Smooth muscle cell (in vitro differentiated cells): ENCODE measurements around the gene SERTAD4. TPM values are rescaled to one million over a fixed set of nuclear protein-coding genes. Genes with fewer than 3 reads are reported as not detected.

Experiments used
- DNase-seq: peaks from one replicate; lab custom pipeline; 2025; ENCODE audit not compliant: unreplicated experiment; lab: John Stamatoyannopoulos, UW
- H2AFZ ChIP-seq: fragments of 200-600 bp; sonication (generic); 2 replicates; pipeline ENCODE4 v1.6.0; 2016; ENCODE audit warnings: antibody characterized with exemption, low read depth, mild to moderate bottlenecking
- H3F3A ChIP-seq: fragments of 200-600 bp; sonication (generic); 2 replicates; pipeline ENCODE4 v1.6.0; 2017; ENCODE audit warnings: antibody characterized with exemption, low read depth
- H3K27ac ChIP-seq: fragments of 200-600 bp; sonication (generic); 2 replicates; pipeline ENCODE4 v1.5.1; 2016; ENCODE audit warnings: low read depth, mild to moderate bottlenecking
- H3K27me3 ChIP-seq: fragments of 200-600 bp; sonication (generic); 2 replicates; pipeline ENCODE4 v1.6.1; 2016; ENCODE audit warnings: low read depth, mild to moderate bottlenecking
- H3K36me3 ChIP-seq: fragments of 200-600 bp; sonication (generic); 2 replicates; pipeline ENCODE4 v1.5.1; 2016; ENCODE audit warnings: low read depth
- H3K4me1 ChIP-seq: fragments of 200-600 bp; sonication (generic); 2 replicates; pipeline ENCODE4 v1.5.1; 2016; ENCODE audit warnings: low read depth
- H3K4me2 ChIP-seq: fragments of 200-600 bp; sonication (generic); 2 replicates; pipeline ENCODE4 v1.6.0; 2016; ENCODE audit warnings: mild to moderate bottlenecking
- H3K4me3 ChIP-seq: fragments of 200-600 bp; sonication (generic); 2 replicates; pipeline ENCODE4 v1.5.1; 2016; ENCODE audit warnings: mild to moderate bottlenecking
- H3K79me2 ChIP-seq: fragments of 200-600 bp; sonication (generic); 2 replicates; pipeline ENCODE4 v1.6.0; 2016; ENCODE audit warnings: low read depth, mild to moderate bottlenecking
- H3K9ac ChIP-seq: fragments of 200-600 bp; sonication (generic); 2 replicates; pipeline ENCODE4 v1.6.0; 2016; ENCODE audit warnings: low read depth
- H3K9me3 ChIP-seq: fragments of 200-600 bp; sonication (generic); replicated peaks from 2 replicates; pipeline ENCODE4 v1.5.1; 2016; ENCODE audit warnings: low read depth
- H4K20me1 ChIP-seq: fragments of 200-600 bp; sonication (generic); 2 replicates; pipeline ENCODE4 v1.6.0; 2016; ENCODE audit warnings: low read depth
- CTCF ChIP-seq: fragments of 200-600 bp; sonication (generic); IDR thresholded peaks from 2 replicates; pipeline ENCODE4 v1.5.1; 2017; ENCODE audit warnings: borderline replicate concordance, mild to moderate bottlenecking, antibody characterized with exemption; ENCODE audit not compliant: insufficient read depth, poor library complexity, severe bottlenecking
- WGBS: methylation state at CpG from one replicate; pipeline ENCODE4 v1.1.7; 2016; ENCODE audit warnings: low lambda C conversion rate; 5-methylcytosine and 5-hydroxymethylcytosine counted together
- polyA plus RNA-seq: library from polyadenylated mRNA; unstranded; fragments of >200 nt; fragmentation: Nextera tagmentation; extraction: Ambion mirVana; gene quantifications from 2 replicates; pipeline ENCODE4 v1.2.1, GENCODE V29; 2016
- total RNA-seq: library from RNA; depleted of rRNA; stranded (reverse); fragments of >200 nt; gene quantifications from 2 replicates; pipeline ENCODE4 v1.2.3, GENCODE V29; 2014

Gene SERTAD4
- total and polyA plus RNA-seq, 2 experiments from 2014 or later = 0.18 to 3.1 TPM

DNA sequence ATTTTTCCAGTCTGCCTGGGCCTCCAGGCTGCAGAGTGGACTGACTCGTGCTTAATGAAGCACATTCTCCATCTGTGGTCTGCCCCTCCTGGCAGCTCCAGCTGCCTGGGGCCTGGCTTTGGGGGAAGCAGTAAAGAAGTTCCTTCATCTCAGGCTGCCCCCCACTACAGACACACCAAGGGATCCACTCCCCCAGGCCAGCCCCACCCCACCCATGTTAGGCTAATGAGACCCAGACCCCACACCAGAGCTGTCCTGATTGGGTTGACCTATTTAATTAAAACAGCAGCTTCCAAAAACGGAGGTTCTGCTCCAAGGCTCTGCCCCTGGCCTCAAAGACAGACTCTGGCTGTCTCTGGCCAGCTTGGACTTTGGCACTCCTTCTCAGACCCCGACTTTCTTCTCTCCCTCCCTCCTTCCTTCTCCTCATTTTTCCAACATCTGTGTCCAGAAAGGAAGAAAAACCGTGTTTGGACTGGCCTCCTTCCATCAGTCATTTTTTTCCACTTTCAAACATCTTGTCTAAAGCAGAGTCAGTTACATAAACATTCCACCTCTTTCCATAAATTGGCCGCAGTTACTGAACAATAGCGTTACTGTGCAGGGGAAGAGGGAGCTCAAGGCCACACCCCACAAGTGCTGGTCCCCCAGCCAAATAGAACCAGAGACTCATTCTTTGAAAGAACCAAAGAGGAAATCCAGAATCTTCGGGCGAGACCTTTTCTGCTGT lies 29.7 kb downstream of the SERTAD4 start:
- Histone ChIP-seq H2AFZ (no peak overlapping the region), H3K4me1 (peaks cover 6% of the 10 kb centered on the region), H3F3A (peaks cover 4% of the 10 kb centered on the region), H3K4me2 (peak overlapping the region; percentile 9), H3K36me3 (no peaks in the 10 kb centered on the region), H3K9ac (no peak overlapping the region), H3K4me3 (no peak overlapping the region), H4K20me1 (no peaks in the 10 kb centered on the region), H3K27me3 (no peaks in the 10 kb centered on the region), H3K9me3 (no peaks in the 10 kb centered on the region), H3K79me2 (no peaks in the 10 kb centered on the region), H3K27ac (no peak overlapping the region)
- no peak for TF ChIP-seq CTCF
- DNase-seq = no peak
- 48% methylated on average over 8 of the region's 8 CpGs for WGBS

GRCh38 chr1:210262897-210263272 lies 30.3 kb downstream of the SERTAD4 start:
- no peak for DNase-seq
- H3K27ac ChIP-seq = no peak overlapping the region

GRCh38 chr1:210263963-210264362 lies 31.4 kb downstream of the SERTAD4 start:
- no peaks in the 10 kb centered on the region for H4K20me1 ChIP-seq
- H2AFZ ChIP-seq = no peak overlapping the region
- H3K9ac ChIP-seq = no peak overlapping the region
- H3K36me3 ChIP-seq = no peaks in the 10 kb centered on the region
- H3K9me3 ChIP-seq = no peaks in the 10 kb centered on the region
- H3K4me1 ChIP-seq = peaks cover 6% of the 10 kb centered on the region
- H3K27ac ChIP-seq = no peak overlapping the region
- TF ChIP-seq CTCF = no peak
- no peak for DNase-seq
- H3K4me3 ChIP-seq = no peak overlapping the region
- H3K79me2 ChIP-seq = no peaks in the 10 kb centered on the region
- H3K27me3 ChIP-seq = no peaks in the 10 kb centered on the region
- H3F3A ChIP-seq = peaks cover 1% of the 10 kb centered on the region
- no peak overlapping the region for H3K4me2 ChIP-seq

More at GRCh38 chr1:210262897-210263272, 30.3 kb downstream of the SERTAD4 start:
- no peak overlapping the region for H3K4me2 ChIP-seq
- no peaks in the 10 kb centered on the region for H3K27me3 ChIP-seq
- H3K9ac ChIP-seq = no peak overlapping the region
- WGBS = 95% methylated on average over 4 of the region's 4 CpGs
- no peaks in the 10 kb centered on the region for H4K20me1 ChIP-seq
- H3F3A ChIP-seq = peaks cover 4% of the 10 kb centered on the region
- no peak overlapping the region for H2AFZ ChIP-seq
- no peaks in the 10 kb centered on the region for H3K9me3 ChIP-seq
- no peak overlapping the region for H3K4me3 ChIP-seq
- H3K4me1 ChIP-seq = peaks cover 6% of the 10 kb centered on the region
- no peak for TF ChIP-seq CTCF
- no peaks in the 10 kb centered on the region for H3K79me2 ChIP-seq
- H3K36me3 ChIP-seq = no peaks in the 10 kb centered on the region
